ENCODE measurements around the gene EIF2B4. TPM values are rescaled to one million over a fixed set of nuclear protein-coding genes. Genes with fewer than 3 reads are reported as not detected.

EIF2B4 gene
- total and polyA plus RNA-seq, 2 of the 13 experiments (the other 11 are each of a cell fraction or from before 2014, with no cell fraction given), result 91.5 to 96.4 TPM

DNA sequence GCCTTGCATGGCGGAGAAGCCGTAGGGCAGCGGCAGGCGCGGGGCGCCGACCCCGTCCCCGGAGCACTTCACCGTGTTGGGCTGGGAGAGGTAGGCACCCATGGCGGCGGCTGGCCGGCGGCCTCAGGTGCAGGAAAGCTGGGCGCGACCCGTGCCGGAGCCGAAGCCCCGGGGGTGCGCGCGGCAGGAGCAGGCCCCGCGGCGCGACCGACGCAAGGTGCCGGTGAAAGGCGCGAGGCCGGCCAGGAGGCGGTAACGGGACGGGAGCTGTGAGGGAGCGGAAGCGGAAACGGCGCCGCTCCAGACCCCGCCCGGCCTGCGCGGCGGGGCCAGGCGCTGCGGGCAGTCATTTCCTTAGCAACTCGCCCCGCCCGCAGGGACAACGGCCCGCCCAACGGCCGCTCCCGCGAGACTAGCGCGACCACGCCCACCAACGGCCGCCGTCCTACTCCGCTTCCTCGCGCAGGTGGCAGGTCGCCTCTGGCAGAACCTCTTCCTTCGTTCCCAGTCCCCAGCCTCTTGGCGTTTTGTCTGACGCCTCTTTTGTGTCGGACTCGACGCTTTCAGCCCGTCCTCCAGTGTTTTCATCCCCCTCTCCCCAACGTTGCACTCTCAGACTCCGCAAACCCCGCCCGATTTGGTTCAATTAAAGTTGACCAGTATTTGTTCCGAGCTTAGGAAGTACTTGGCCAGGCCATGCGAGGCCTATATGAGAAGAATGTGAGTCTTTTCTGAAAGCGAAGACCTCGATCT lies 39.4 kb upstream of the EIF2B4 start, which contains the start of gene PPM1G (continued):
- TF ChIP-seq, protein P1, sequence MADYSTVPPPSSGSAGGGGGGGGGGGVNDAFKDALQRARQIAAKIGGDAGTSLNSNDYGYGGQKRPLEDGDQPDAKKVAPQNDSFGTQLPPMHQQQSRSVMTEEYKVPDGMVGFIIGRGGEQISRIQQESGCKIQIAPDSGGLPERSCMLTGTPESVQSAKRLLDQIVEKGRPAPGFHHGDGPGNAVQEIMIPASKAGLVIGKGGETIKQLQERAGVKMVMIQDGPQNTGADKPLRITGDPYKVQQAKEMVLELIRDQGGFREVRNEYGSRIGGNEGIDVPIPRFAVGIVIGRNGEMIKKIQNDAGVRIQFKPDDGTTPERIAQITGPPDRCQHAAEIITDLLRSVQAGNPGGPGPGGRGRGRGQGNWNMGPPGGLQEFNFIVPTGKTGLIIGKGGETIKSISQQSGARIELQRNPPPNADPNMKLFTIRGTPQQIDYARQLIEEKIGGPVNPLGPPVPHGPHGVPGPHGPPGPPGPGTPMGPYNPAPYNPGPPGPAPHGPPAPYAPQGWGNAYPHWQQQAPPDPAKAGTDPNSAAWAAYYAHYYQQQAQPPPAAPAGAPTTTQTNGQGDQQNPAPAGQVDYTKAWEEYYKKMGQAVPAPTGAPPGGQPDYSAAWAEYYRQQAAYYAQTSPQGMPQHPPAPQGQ (CRISPR knock-in tag; IDR thresholded peaks at IDR 0.05; ENCODE audit: borderline replicate concordance), result 0 out of 2 replicates have a peak, but pooled peaks have one; percentile 1
- TF ChIP-seq, protein P2, sequence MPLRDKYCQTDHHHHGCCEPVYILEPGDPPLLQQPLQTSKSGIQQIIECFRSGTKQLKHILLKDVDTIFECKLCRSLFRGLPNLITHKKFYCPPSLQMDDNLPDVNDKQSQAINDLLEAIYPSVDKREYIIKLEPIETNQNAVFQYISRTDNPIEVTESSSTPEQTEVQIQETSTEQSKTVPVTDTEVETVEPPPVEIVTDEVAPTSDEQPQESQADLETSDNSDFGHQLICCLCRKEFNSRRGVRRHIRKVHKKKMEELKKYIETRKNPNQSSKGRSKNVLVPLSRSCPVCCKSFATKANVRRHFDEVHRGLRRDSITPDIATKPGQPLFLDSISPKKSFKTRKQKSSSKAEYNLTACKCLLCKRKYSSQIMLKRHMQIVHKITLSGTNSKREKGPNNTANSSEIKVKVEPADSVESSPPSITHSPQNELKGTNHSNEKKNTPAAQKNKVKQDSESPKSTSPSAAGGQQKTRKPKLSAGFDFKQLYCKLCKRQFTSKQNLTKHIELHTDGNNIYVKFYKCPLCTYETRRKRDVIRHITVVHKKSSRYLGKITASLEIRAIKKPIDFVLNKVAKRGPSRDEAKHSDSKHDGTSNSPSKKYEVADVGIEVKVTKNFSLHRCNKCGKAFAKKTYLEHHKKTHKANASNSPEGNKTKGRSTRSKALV (CRISPR knock-in tag; IDR thresholded peaks at IDR 0.05), result peak; percentile 61; the same call in 1 of the 2 replicates
- TF ChIP-seq JARID2 (CRISPR knock-in tag; IDR thresholded peaks at IDR 0.05; ENCODE audit: insufficient replicate concordance) (no peak), ZSCAN25 (CRISPR knock-in tag; IDR thresholded peaks at IDR 0.05) (peak; percentile 81; the same call in 1 of the 2 replicates), ZNF780A (CRISPR knock-in tag; IDR thresholded peaks at IDR 0.05) (no peak), ZNF446 (CRISPR knock-in tag; IDR thresholded peaks at IDR 0.05) (peak; percentile 94; the same call in 1 of the 2 replicates), PHF20 (CRISPR knock-in tag; IDR thresholded peaks at IDR 0.05) (peak; percentile 87), PCBP2 (optimal IDR thresholded peaks at IDR 0.05; ENCODE audit: low read depth, low read length, poor library complexity, severe bottlenecking) (no peak), SRSF4 (IDR thresholded peaks at IDR 0.05; ENCODE audit: low read depth, low read length, poor library complexity, severe bottlenecking) (no peak), NR2F6 (IDR thresholded peaks at IDR 0.05) (no peak), NR2F6 (CRISPR knock-in tag; IDR thresholded peaks at IDR 0.05) (no peak; the same call in 1 of the 2 replicates), SKI (IDR thresholded peaks at IDR 0.05; ENCODE audit: partially characterized antibody) (no peak), ZNF878 (CRISPR knock-in tag; IDR thresholded peaks at IDR 0.05) (peak; percentile 76), ZKSCAN8 (CRISPR knock-in tag; IDR thresholded peaks at IDR 0.05; ENCODE audit: borderline replicate concordance) (peak; percentile 47; the same call in 1 of the 2 replicates), ZNF552 (CRISPR knock-in tag; IDR thresholded peaks at IDR 0.05; ENCODE audit: borderline replicate concordance) (no peak; the same call in 1 of the 2 replicates), RELA (CRISPR knock-in tag; IDR thresholded peaks at IDR 0.05) (0 out of 2 replicates have a peak, but pooled peaks have one; percentile 12), IKZF4 (CRISPR knock-in tag; IDR thresholded peaks at IDR 0.05; ENCODE audit: borderline replicate concordance, low read depth, not compliant biosample characterization) (peak; percentile 97), ZNF749 (CRISPR knock-in tag; IDR thresholded peaks at IDR 0.05; ENCODE audit: borderline replicate concordance) (peak; percentile 90), RBM22 (optimal IDR thresholded peaks at IDR 0.05; ENCODE audit: low read length) (peak; percentile 64)
- TF ChIP-seq, protein P3, sequence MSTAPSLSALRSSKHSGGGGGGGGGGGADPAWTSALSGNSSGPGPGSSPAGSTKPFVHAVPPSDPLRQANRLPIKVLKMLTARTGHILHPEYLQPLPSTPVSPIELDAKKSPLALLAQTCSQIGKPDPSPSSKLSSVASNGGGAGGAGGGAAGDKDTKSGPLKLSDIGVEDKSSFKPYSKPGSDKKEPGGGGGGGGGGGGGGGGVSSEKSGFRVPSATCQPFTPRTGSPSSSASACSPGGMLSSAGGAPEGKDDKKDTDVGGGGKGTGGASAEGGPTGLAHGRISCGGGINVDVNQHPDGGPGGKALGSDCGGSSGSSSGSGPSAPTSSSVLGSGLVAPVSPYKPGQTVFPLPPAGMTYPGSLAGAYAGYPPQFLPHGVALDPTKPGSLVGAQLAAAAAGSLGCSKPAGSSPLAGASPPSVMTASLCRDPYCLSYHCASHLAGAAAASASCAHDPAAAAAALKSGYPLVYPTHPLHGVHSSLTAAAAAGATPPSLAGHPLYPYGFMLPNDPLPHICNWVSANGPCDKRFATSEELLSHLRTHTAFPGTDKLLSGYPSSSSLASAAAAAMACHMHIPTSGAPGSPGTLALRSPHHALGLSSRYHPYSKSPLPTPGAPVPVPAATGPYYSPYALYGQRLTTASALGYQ (CRISPR knock-in tag; IDR thresholded peaks at IDR 0.05), result peak; percentile 81; the same call in 1 of the 2 replicates
- TF ChIP-seq, protein P4, sequence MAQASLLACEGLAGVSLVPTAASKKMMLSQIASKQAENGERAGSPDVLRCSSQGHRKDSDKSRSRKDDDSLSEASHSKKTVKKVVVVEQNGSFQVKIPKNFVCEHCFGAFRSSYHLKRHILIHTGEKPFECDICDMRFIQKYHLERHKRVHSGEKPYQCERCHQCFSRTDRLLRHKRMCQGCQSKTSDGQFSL (CRISPR knock-in tag; IDR thresholded peaks at IDR 0.05), result 0 out of 2 replicates have a peak, but pooled peaks have one; percentile 43
- TF ChIP-seq, protein P5, sequence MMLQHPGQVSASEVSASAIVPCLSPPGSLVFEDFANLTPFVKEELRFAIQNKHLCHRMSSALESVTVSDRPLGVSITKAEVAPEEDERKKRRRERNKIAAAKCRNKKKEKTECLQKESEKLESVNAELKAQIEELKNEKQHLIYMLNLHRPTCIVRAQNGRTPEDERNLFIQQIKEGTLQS (CRISPR knock-in tag; IDR thresholded peaks at IDR 0.05), result 0 out of 2 replicates have a peak, but pooled peaks have one; percentile 33
